Measurements from ENCODE around the gene BSG.

- TF ChIP-seq, protein P1, sequence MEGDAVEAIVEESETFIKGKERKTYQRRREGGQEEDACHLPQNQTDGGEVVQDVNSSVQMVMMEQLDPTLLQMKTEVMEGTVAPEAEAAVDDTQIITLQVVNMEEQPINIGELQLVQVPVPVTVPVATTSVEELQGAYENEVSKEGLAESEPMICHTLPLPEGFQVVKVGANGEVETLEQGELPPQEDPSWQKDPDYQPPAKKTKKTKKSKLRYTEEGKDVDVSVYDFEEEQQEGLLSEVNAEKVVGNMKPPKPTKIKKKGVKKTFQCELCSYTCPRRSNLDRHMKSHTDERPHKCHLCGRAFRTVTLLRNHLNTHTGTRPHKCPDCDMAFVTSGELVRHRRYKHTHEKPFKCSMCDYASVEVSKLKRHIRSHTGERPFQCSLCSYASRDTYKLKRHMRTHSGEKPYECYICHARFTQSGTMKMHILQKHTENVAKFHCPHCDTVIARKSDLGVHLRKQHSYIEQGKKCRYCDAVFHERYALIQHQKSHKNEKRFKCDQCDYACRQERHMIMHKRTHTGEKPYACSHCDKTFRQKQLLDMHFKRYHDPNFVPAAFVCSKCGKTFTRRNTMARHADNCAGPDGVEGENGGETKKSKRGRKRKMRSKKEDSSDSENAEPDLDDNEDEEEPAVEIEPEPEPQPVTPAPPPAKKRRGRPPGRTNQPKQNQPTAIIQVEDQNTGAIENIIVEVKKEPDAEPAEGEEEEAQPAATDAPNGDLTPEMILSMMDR (IDR thresholded peaks at IDR 0.05): no peak
- TF ChIP-seq POLR2A (IDR thresholded peaks at IDR 0.05; ENCODE audit: low read depth) (no peak), POLR2AphosphoS5 (IDR thresholded peaks at IDR 0.05) (no peak), EP300 (IDR thresholded peaks at IDR 0.05) (no peak)
Observed at GRCh38 chr19:525029-525428, 47.4 kb upstream of the BSG start.

Measured in esophagus muscularis mucosa (tissue), 4 donors.